Left forelimb (tissue), 1 donor: ENCODE measurements around the gene CNGA4.

ENCODE experiments used
- DNase-seq: peaks from one replicate; pipeline ENCODE4 v3.0.0-alpha.2; 2018; ENCODE audit warnings: low spot score

Gene CNGA4, protein sequence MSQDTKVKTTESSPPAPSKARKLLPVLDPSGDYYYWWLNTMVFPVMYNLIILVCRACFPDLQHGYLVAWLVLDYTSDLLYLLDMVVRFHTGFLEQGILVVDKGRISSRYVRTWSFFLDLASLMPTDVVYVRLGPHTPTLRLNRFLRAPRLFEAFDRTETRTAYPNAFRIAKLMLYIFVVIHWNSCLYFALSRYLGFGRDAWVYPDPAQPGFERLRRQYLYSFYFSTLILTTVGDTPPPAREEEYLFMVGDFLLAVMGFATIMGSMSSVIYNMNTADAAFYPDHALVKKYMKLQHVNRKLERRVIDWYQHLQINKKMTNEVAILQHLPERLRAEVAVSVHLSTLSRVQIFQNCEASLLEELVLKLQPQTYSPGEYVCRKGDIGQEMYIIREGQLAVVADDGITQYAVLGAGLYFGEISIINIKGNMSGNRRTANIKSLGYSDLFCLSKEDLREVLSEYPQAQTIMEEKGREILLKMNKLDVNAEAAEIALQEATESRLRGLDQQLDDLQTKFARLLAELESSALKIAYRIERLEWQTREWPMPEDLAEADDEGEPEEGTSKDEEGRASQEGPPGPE

DNA sequence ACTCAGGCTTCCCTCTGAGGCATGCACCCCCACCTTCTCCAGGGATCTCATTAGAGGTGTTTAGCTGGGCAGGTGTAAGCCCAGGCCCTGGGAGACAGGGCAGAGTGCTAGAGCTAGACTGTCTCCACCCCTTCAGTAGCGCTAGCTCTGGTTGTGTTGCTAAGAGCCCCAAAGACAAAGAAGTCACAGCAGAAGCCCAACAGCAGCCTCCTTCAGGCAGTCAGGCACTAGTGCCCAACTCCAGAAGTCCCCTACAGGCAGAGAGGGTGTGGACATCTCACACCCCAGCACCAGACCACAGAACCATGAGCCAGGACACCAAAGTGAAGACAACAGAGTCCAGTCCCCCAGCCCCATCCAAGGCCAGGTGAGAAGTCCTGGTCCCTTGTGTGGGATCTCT lies at the start of gene CNGA4:
Gene CNGA4, plus strand, starts transcription at position 188 of the 400 bp plus-strand sequence. Its CDS starts 118 bp downstream, at position 306.
- DNase-seq, result no peak

DNA sequence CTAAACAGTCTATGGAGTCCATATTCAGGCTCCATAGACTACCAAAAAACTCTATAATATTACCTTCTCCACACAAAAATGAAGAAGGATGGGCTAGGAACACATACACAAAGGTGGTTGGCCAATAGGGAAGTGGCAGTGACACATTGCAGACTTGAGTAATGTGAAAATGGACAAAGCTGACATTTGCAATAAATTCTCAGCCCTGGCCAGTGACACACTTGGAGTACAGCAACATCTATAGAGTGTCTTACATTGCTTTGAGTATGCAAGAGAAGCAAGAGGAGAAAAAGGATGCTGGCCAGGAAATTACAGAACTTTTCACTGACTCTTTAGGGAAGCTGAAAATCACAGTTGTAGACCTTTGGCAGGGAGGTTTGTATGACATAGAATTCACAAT lies 47.1 kb upstream of the CNGA4 start:
- no peak for DNase-seq

DNA sequence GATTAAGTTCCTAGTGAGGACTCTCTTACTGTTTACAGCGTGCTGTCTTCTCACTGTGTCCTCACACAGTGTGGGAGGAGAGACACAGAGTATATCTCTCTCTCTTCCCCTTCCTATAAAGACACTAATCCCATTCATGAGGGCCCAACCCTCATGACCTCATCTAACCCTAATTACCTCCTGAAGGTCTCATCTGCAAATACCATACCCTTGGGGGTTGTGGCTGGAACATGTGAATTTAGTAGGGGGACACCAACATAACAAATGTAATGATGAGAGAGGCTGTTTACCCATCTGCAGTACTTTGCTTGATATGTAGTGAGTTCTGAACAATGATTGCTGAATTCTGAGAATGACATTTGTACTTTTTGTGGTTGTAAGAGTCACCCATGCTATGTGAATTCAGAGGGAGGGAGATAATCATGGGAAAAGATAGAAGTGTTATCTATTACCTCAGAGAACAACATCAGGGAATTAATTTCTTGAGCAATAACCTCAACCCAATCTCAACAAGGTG lies 44.8 kb upstream of the CNGA4 start:
- no peak for DNase-seq

DNA sequence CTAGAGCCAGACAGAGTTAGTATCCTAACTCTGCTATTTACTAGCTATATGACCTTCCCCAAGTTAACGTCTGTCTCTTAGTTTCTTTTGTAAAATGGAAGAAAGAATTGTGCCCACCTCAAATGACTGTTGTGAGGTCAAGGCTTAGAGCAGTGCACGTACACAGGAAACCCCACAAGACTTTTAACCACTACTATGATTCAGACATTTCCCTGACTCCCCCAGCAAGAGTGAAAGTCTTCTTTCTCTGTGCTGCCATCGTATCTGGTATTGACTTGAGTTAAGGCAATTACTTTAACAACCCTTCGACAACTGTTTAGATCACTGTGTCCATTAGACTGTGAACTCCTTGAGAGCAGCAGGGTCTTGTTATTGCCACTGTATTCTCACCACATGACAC lies 42.5 kb upstream of the CNGA4 start:
- no peak for DNase-seq

DNA sequence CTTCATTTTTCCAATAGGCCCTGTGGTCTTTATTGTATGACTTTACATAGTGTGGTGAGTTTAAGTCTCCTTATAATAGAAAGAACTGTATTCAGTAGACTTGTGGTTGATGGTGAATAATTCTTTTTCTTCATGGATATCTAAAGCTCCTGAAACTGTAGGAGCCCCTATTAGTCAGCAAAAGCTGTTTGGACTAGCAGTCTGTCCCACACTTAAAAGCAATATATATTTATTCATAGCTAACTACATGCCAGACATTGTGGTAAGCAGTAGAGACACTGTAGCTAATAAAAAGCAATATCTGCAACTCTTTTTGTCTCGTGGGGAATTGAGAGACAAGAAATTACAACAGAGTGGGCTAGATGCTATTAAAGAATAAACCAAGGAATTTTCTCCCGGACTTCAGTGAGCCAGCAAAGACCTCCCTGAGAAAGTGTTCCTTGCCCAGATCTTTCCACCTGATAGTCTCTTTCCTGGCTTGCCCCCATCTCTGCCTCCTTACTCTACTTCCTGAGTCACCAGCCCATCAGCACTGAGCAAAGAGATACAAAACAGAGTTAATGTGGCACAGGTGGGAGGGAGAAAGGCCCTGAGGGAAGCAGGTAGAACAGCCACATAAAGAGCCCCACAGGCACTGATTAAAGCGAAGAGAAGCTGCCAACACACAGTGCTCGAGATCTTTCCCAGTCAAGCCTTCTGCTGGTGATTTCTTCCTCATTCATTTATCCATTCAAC lies 41.3 kb upstream of the CNGA4 start:
- DNase-seq, result no peak

DNA sequence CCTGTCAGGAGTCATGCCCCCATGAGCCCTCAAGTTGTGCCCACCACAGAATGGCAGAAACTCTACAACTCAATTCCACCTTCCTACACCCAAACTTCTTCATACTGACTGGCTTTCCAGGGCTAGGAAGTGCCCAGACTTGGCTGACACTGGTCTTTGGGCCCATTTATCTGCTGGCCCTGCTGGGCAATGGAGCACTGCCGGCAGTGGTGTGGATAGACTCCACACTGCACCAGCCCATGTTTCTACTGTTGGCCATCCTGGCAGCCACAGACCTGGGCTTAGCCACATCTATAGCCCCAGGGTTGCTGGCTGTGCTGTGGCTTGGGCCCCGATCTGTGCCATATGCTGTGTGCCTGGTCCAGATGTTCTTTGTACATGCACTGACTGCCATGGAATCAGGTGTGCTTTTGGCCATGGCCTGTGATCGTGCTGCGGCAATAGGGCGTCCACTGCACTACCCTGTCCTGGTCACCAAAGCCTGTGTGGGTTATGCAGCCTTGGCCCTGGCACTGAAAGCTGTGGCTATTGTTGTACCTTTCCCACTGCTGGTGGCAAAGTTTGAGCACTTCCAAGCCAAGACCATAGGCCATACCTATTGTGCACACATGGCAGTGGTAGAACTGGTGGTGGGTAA lies 39.6 kb upstream of the CNGA4 start, which contains the start of gene OR52W1:
Gene OR52W1, plus strand, starts transcription at position 51 of the 637 bp plus-strand sequence. Its CDS starts 0 bp downstream, at position 51.
- peak; percentile 42 for DNase-seq

DNA sequence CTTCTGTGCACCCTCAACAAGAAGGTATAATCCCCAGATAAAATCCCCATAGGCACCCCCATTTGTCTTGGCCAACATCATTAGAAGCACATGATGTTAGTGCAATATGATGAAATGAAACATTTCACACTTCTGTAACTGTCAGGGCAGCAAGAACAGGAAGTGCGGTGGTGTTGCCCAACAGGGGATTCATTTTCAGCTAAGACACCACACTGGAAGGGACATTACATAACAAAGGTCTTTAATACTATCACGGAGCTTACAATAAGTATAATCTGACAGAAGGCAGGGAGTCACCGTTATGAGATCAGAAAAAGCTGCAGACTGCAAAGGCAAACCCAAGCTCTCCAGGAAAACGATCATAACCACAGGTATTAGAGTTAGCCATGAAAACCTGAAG lies 37.9 kb upstream of the CNGA4 start:
- DNase-seq, result peak; percentile 4

DNA sequence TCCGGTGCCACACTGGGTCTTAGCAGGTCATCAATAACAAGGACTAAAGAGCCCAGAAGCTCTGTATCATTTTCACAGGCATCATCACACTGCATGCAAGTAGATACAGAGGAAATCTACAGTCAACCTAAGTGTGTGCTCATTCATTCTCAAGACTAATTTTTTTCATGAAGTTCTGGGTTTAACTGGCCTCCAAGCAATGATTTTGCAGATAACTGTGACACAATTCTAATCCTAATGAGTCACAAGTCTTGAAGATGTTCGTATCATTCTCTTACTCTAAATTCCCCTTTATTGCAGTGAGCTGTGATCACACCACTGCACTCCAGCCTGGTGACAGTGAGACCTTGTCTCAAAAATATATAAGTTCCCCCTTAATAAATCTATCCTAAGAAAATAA lies 37.4 kb upstream of the CNGA4 start:
- no peak for DNase-seq

DNA sequence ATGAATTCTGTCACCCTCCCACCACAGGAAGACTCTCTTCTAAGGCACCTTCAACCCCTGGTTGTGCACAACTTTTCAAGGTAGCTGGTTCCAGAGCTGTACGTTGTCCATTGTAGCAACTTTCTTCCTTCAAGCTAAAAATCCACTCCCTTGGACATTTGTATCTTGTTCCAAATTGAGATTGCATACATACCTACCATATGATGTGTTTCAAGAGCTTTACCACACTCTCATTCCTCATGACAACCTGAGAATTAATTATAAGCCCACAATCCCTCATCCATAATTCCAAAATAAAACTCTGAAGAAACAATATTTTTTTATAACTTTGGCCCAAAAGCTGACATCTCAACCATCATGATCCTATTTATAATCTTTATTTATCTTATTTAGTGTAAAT lies 36.8 kb upstream of the CNGA4 start:
- no peak for DNase-seq

DNA sequence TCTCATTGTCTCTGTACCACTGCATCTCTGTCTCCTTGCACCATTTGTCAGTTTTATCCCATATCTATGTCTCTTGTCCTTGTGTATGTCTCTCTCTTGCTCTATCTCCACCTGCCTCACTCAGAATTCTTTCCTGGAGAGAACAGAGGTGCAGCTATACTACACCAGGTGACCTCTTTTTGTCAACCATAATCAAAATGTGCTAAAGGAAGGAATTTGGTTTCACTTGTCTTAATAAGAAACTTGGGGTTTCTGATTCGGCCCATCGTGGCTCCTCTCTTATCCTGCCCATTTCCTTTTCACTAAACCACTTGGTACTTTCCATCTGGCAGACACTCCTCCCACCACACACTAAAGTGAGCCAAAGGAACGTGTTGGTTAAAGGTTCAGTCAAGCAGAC lies 35.6 kb upstream of the CNGA4 start:
- no peak for DNase-seq

DNA sequence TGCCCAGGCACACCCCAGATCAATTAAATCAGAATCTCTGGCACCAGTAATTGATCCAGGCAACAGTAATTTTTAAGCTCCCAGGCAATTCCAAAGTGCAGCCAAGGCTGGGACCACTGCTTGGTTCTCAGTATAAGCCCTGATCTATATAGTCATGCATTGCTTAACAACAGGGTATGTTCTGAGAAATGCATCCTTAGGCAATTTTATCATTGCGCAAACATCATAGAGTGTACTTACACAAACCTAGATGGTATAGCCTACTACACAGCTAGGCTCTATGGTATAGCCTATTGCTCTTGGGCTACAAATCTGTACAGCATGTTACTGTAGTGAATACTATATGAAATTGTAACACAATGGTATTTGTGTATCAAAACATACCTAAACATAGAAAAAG lies 34.2 kb upstream of the CNGA4 start:
- no peak for DNase-seq

DNA sequence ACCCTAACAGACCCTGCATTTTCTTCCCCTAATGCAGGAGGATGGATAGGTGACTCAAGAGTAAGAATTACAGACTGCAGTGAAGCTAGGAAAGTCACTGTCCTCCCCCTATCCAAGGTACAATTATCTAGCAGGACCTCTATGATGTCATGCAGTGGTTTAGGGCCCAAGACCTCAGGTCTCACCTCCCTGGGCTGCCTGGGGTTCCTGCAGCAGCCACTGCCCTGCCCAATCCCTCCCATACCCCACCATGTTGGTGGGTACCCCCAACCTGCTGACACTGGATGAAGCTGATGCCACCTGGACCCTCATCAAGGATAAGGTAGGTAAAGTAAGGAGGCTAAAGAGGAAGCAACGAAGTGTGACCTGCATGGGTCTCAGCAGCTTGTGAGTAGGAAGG lies 33.5 kb upstream of the CNGA4 start, which contains the start of gene C11orf42:
Gene C11orf42, plus strand, starts transcription at position 192 of the 400 bp plus-strand sequence. Its CDS starts 59 bp downstream, at position 251.
- peak; percentile 44 for DNase-seq

DNA sequence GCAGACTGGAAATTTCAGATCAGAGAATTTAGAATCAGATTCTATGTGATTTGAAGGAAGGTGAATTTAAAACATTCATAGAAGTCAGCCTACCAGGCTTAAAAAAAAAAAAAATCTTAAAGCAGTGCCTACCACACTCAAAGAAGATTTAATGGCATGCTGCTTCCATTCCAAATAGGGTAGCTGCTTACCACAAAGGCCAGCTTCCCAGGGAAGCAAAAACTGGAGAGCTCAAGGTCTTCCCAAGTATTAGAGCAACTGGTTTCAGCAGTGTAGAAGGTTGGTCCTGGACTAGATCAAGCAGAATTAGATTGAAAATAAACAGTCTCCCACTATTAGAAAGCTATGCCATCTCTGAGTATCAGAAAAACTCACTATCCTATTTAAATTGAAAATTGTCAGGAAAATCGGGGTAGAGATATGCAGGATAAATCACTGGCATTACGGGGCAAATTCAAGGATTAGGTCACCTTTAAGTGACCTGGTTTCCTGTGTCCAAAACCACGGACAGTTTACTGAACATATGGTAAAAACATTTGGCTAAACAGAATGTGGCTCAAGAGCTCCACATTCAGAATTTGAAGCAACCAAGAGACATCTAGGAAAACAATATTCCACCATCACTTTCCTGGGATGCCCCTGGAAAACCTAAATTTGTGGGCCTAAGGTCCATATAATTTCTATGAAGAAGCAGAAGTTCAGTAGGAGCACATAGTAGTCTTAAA lies 32.3 kb upstream of the CNGA4 start:
- DNase-seq, result no peak

DNA sequence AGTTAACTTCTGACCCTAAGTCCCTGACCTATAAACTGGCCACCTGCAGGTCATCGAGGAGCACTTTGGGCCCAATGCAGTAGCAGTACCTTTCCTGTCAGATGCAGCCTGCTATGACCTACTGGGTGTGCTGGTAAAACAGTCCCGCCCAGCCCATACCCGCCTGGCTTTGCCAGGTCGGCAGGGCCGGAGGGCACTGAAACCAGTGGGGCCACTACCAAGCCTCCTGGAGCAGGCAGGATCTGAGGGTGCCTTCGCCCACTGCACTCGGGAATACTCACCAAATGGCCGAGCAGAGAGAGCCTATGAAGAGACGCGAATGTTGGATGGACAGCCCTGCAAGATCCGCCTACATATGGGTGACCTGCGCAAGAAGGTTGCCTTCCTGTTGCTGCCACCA lies 29.1 kb upstream of the CNGA4 start:
- DNase-seq, result peak; percentile 52

DNA sequence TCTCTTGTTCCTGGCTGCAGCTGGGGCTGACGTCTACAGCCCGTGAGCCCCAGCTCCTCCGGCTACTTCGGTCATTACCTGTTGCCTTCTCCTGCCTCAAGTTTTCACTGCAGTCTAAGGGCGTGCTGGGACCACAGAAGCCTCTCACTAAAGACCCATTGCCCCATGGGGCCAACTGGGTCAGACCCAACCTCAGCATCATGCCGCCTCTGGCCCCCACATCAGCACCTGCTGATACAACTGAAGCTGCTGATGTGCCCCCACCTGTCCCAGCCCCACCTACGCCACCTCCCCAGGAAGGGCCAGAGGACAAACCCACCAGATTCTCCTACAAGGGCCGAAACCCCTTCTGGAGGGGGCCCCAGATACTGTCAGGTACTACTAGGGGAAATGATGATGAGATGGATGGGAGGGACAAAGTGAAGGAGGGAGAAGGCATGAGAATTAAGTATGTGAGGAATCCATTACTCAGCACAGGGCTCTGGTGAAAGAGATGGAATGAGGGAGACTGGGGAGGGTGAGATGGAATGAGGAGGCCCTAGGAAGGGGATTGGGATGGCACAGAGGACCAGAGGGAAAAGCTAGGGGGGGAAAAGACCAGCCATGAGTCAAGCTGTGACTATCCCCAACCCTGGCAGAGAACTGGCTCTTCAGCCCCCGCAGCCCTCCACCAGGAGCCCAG lies 28.5 kb upstream of the CNGA4 start:
- DNase-seq, result peak; percentile 31

DNA sequence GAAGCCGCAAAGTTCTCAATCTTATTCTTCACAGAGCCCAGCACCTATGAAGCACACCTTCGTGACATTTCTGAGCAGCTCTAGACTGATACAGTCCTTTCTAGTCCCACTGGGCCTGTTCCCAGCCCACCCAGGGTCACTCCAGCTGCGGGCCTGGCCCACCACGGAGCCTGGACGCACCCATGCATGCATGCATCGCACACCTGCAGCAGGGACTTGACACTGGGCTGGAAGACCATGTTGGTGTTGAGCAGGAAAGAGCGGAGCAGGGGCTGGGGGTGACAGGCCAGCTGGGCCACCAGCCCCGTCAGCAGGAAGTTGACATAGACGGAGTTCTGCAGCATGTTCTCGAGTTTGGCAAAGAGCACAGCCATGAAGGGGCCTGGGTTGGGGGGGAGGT lies 24.4 kb upstream of the CNGA4 start:
- DNase-seq, result peak; percentile 34

DNA sequence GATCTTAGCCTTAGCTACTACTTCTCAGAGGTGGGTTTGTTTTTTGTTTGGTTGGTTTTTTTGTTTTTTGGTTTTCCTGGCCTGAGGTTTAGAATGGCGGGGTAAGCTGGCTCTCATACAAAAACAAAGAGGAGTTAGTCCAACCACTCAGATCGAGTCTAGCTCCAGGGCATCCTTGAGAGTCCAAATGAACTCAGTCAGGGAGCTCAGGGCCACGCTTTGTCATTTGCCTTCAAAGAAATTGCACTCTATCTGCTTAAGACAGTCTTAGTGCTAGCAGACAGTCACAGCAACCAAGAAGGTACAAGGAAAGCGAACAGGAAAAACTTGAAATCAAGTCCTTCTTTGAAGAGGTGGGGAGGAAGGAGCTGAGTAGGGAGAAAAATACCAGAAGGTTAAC lies 22.4 kb upstream of the CNGA4 start:
- no peak for DNase-seq

DNA sequence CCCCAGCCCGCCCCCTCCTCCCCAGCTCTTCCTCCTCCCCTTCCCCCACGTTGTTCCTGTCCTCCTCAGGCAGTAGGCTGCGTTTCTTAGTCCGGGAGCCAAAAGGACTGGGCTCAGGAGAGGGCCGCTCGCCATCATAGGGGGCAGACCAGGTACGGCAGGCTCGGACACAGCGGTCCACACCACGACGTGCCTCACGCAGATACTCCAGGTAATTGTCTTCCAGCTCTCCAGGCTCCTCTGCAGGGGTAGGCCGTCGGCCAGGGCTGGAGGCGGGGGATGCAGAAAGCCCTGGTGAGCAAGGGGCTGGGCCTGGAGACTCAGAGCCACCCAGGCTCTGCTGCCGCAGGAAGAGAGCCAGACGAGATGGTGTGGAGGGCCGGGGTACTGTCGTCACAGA lies 21.2 kb upstream of the CNGA4 start:
- DNase-seq, result no peak

DNA sequence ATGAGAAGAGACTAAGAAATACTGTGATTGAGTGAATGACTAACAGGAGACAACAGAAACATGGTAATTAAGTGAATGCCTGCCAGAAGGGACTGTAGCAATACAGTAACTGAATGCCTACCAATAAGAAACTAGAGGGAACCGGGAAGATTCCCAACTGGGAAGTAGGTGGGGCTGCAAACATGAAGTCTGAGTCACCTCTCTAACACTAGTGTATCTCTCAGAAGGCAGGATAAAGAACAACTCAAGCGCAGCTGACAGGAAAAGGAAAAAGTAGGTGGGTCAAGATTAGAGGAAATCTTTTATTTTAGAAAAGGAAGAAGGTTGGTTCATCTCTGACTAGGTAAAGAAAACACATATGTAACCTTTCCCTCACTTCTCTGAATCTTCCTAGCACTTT lies 19.5 kb upstream of the CNGA4 start:
- no peak for DNase-seq

DNA sequence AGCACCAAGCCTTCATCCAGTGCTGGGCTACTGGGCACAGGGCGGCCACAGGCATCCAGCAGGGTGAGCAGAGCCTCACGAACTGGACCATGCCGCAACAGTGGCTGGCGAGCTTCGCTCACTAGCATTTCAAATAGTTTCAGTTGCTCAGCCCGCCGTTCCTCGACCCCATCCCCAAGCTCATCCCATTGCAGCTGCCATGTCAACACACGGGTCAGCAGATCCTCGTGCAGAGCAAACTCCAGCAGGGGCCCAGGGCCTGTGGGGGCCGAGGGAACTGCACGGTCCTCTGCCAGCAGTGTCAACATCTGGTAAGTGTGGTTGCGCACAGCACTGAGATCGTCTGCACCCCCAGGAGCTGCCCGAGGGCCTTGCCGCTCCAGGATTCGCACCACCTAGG lies 15.0 kb upstream of the CNGA4 start:
- DNase-seq, result no peak

DNA sequence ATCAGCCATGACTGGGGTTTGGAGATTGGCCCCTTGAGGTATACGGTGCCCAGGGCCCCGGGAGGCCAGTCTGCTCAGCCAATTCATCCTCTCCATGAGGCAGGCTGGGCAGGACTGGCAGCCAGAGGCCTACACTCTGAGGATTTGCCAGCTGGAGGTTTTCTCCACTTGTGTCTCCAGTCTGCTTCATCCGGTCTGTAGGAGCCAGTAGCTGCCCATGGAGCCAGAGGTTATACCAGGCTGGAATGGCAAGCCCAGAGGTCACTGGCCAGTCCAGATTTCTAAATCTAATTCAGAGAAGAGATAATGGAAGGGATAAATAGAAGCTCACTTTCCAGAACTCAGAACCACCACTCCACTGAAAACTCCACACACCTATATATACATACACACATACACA lies 14.5 kb upstream of the CNGA4 start:
- no peak for DNase-seq
